GF-D8 (cell line): ENCODE data around the gene FIBP.

Experiments
- DNase-seq: peaks from one replicate; lab custom pipeline; 2025; lab: John Stamatoyannopoulos, UW

Gene FIBP

GRCh38 chr11:65888163-65888814 lies at the start of gene FIBP:
Gene FIBP (minus strand): TSS chr11:65888471. CDS start chr11:65888418, 53 bp downstream.
- peak; percentile 87 for DNase-seq

GRCh38 chr11:65937766-65938165 lies 49.5 kb upstream of the FIBP start:
- no peak for DNase-seq

- DNase-seq, result no peak
Observed at GRCh38 chr11:65934014-65934413, 45.7 kb upstream of the FIBP start.

- DNase-seq, result no peak
Observed at GRCh38 chr11:65932558-65932919, 44.3 kb upstream of the FIBP start.

- DNase-seq, result no peak
Observed at GRCh38 chr11:65931773-65932557, 43.7 kb upstream of the FIBP start.

- DNase-seq, result no peak
Observed at GRCh38 chr11:65928667-65929066, 40.4 kb upstream of the FIBP start.

- DNase-seq, result no peak
Observed at GRCh38 chr11:65927904-65928397, 39.7 kb upstream of the FIBP start.

GRCh38 chr11:65925397-65925796 lies 37.1 kb upstream of the FIBP start:
- no peak for DNase-seq

- DNase-seq, result no peak
Observed at GRCh38 chr11:65922565-65922964, 34.3 kb upstream of the FIBP start.

GRCh38 chr11:65921876-65922275 lies 33.6 kb upstream of the FIBP start:
- DNase-seq, result no peak

- DNase-seq, result no peak
Observed at GRCh38 chr11:65921033-65921555, 32.8 kb upstream of the FIBP start.

GRCh38 chr11:65920372-65920802 lies 32.1 kb upstream of the FIBP start:
- DNase-seq, result no peak

GRCh38 chr11:65919573-65920371 lies 31.5 kb upstream of the FIBP start:
- DNase-seq, result no peak

- DNase-seq, result peak; percentile 92
Observed at GRCh38 chr11:65919141-65919572, 30.9 kb upstream of the FIBP start, which contains the start of gene DRAP1. Gene DRAP1 (plus strand): TSS chr11:65919426. CDS start chr11:65919502, 76 bp downstream.

- DNase-seq, result no peak
Observed at GRCh38 chr11:65918211-65919140, 30.2 kb upstream of the FIBP start, which contains the start of gene C11orf68. Gene C11orf68 (minus strand): TSS chr11:65919062. CDS start chr11:65919031, 31 bp downstream.

GRCh38 chr11:65917434-65918210 lies 29.4 kb upstream of the FIBP start:
- no peak for DNase-seq

GRCh38 chr11:65917077-65917433 lies 28.8 kb upstream of the FIBP start:
- DNase-seq, result no peak

- DNase-seq, result no peak
Observed at GRCh38 chr11:65916391-65916790, 28.1 kb upstream of the FIBP start.

GRCh38 chr11:65915821-65916251 lies 27.6 kb upstream of the FIBP start:
- no peak for DNase-seq
